ENCODE data around the gene CHRNB4. TPM values are rescaled to one million over a fixed set of nuclear protein-coding genes. Genes with fewer than 3 reads are reported as not detected.

Gene CHRNB4
- total and polyA plus RNA-seq, 2 of the 8 experiments (the other 6 are each of a cell fraction or from before 2014, with no cell fraction given): 2.4 to 4.5 TPM

DNA sequence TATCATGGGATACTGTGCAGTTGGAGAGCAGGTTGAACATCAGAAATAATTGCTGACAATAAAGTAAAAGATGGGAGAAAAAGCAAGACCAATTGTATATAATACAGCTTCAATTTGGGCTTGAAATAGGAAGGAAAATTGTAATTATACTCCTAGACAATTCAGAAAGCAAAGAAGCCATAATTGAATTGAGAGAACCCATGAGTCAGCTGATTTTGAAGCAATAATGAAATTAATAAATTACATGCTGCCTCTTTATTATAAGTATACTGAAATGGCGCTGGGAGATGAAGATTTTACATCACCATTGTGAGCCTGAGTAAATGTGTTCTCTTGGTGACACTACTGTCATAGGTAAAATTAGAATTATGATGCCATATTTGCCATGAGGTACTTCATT lies 43.4 kb downstream of the CHRNB4 start (continued):
- TF ChIP-seq, protein P1, sequence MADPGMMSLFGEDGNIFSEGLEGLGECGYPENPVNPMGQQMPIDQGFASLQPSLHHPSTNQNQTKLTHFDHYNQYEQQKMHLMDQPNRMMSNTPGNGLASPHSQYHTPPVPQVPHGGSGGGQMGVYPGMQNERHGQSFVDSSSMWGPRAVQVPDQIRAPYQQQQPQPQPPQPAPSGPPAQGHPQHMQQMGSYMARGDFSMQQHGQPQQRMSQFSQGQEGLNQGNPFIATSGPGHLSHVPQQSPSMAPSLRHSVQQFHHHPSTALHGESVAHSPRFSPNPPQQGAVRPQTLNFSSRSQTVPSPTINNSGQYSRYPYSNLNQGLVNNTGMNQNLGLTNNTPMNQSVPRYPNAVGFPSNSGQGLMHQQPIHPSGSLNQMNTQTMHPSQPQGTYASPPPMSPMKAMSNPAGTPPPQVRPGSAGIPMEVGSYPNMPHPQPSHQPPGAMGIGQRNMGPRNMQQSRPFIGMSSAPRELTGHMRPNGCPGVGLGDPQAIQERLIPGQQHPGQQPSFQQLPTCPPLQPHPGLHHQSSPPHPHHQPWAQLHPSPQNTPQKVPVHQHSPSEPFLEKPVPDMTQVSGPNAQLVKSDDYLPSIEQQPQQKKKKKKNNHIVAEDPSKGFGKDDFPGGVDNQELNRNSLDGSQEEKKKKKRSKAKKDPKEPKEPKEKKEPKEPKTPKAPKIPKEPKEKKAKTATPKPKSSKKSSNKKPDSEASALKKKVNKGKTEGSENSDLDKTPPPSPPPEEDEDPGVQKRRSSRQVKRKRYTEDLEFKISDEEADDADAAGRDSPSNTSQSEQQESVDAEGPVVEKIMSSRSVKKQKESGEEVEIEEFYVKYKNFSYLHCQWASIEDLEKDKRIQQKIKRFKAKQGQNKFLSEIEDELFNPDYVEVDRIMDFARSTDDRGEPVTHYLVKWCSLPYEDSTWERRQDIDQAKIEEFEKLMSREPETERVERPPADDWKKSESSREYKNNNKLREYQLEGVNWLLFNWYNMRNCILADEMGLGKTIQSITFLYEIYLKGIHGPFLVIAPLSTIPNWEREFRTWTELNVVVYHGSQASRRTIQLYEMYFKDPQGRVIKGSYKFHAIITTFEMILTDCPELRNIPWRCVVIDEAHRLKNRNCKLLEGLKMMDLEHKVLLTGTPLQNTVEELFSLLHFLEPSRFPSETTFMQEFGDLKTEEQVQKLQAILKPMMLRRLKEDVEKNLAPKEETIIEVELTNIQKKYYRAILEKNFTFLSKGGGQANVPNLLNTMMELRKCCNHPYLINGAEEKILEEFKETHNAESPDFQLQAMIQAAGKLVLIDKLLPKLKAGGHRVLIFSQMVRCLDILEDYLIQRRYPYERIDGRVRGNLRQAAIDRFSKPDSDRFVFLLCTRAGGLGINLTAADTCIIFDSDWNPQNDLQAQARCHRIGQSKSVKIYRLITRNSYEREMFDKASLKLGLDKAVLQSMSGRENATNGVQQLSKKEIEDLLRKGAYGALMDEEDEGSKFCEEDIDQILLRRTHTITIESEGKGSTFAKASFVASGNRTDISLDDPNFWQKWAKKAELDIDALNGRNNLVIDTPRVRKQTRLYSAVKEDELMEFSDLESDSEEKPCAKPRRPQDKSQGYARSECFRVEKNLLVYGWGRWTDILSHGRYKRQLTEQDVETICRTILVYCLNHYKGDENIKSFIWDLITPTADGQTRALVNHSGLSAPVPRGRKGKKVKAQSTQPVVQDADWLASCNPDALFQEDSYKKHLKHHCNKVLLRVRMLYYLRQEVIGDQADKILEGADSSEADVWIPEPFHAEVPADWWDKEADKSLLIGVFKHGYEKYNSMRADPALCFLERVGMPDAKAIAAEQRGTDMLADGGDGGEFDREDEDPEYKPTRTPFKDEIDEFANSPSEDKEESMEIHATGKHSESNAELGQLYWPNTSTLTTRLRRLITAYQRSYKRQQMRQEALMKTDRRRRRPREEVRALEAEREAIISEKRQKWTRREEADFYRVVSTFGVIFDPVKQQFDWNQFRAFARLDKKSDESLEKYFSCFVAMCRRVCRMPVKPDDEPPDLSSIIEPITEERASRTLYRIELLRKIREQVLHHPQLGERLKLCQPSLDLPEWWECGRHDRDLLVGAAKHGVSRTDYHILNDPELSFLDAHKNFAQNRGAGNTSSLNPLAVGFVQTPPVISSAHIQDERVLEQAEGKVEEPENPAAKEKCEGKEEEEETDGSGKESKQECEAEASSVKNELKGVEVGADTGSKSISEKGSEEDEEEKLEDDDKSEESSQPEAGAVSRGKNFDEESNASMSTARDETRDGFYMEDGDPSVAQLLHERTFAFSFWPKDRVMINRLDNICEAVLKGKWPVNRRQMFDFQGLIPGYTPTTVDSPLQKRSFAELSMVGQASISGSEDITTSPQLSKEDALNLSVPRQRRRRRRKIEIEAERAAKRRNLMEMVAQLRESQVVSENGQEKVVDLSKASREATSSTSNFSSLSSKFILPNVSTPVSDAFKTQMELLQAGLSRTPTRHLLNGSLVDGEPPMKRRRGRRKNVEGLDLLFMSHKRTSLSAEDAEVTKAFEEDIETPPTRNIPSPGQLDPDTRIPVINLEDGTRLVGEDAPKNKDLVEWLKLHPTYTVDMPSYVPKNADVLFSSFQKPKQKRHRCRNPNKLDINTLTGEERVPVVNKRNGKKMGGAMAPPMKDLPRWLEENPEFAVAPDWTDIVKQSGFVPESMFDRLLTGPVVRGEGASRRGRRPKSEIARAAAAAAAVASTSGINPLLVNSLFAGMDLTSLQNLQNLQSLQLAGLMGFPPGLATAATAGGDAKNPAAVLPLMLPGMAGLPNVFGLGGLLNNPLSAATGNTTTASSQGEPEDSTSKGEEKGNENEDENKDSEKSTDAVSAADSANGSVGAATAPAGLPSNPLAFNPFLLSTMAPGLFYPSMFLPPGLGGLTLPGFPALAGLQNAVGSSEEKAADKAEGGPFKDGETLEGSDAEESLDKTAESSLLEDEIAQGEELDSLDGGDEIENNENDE (IDR thresholded peaks at IDR 0.05; ENCODE audit: insufficient replicate concordance, low read length): no peak
- TF ChIP-seq CHD1 (IDR thresholded peaks at IDR 0.05; ENCODE audit: low read depth, low read length) (no peak), GABPA (IDR thresholded peaks at IDR 0.05; ENCODE audit: borderline replicate concordance, insufficient read depth, low read length) (no peak), TAF7 (optimal IDR thresholded peaks at IDR 0.05; ENCODE audit: borderline replicate concordance, low read depth, low read length) (no peak), KDM5A (IDR thresholded peaks at IDR 0.05; ENCODE audit: low read length) (no peak), SUZ12 (IDR thresholded peaks at IDR 0.05; ENCODE audit: low read length) (no peak), RFX5 (IDR thresholded peaks at IDR 0.05; ENCODE audit: borderline replicate concordance, low read depth, low read length) (no peak), RBBP5 (IDR thresholded peaks at IDR 0.05; ENCODE audit: borderline replicate concordance, low read depth, low read length) (no peak), KDM1A (IDR thresholded peaks at IDR 0.05; ENCODE audit: borderline replicate concordance, low read length) (no peak)
